AG10803 (cell line): ENCODE results near the gene DBN1.
"Not testable (repeated sequence)": the region's sequence is repeated elsewhere in the genome, so short reads cannot be mapped to it uniquely, and the experiment has no call there.

Source experiments
- DNase-seq: peaks from one replicate; pipeline ENCODE4 v3.0.0; 2010; ENCODE audit warnings: low read depth
- H3K4me3 ChIP-seq: 2 replicates; pipeline ENCODE4 v1.5.1; 2011; ENCODE audit warnings: mild to moderate bottlenecking, low read length, control low read depth
- TF ChIP-seq, protein P1 (sequence below): conservative IDR thresholded peaks from 2 replicates; pipeline ENCODE4 v1.5.1; 2011; ENCODE audit warnings: mild to moderate bottlenecking, low read length, control low read depth, inconsistent platforms

Gene DBN1

DNA sequence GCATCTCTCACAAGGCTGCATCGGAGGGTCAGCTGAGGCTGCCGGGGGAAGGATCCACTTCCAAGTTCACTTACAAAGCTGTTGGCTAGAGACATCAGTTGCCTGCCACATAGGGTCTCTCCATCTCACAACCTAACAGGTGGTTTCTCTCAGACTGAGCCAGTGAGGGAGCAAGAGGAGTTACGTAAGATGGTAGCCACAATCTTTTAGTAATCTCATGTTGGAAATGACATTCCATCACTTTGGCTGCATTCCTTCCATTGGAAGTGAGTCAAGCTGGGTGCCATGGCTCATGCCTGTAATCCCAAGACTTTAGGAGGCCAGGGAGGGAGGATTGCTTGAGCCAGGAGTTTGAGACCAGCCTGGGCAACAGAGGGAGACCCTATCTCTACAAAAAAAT is 54.4 kb downstream of the DBN1 start:
- DNase-seq = peak; percentile 79
- no peak overlapping the region for H3K4me3 ChIP-seq
- TF ChIP-seq, protein P1, sequence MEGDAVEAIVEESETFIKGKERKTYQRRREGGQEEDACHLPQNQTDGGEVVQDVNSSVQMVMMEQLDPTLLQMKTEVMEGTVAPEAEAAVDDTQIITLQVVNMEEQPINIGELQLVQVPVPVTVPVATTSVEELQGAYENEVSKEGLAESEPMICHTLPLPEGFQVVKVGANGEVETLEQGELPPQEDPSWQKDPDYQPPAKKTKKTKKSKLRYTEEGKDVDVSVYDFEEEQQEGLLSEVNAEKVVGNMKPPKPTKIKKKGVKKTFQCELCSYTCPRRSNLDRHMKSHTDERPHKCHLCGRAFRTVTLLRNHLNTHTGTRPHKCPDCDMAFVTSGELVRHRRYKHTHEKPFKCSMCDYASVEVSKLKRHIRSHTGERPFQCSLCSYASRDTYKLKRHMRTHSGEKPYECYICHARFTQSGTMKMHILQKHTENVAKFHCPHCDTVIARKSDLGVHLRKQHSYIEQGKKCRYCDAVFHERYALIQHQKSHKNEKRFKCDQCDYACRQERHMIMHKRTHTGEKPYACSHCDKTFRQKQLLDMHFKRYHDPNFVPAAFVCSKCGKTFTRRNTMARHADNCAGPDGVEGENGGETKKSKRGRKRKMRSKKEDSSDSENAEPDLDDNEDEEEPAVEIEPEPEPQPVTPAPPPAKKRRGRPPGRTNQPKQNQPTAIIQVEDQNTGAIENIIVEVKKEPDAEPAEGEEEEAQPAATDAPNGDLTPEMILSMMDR = no peak

DNA sequence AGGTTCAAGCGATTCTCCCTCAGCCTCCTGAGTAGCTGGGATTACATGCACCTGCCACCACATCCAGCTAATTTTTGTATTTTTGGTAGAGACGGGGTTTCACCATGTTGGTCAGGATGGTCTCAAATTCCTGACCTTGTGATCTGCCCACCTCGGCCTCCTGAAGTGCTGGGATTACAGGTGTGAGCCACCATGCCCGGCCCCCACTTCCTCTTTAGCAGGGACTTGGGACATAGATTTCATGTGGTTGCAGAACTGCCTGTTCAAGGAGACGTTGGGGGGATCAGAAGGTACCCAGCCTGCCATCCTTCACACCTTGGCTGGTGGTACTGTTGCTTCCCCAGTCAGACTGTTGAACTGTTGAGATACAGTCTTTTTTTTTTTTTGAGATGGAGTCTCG is 56.4 kb downstream of the DBN1 start:
- H3K4me3 ChIP-seq, DNase-seq: not testable (repeated sequence)

DNA sequence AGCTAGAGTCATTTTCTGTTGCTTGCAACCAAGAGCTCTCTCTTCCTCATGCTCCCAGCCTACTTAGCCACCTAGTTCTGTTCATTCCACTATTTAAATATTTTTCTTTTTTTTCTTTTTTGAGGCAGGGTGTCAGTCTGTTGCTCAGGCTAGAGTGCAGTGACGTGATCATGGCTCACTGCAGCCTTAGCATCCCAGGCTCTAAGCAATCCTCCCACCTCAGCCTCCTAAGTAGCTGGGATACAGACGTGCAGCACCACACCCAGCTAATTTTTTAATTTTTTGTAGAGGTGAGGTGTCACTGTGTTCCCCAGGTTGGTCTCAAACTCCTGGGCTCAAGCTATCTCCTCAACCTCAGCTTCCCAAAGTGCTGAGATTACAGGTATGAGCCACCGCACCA is 59.0 kb downstream of the DBN1 start:
- H3K4me3 ChIP-seq = no peak overlapping the region
- TF ChIP-seq, protein P1 = no peak
- no peak for DNase-seq

DNA sequence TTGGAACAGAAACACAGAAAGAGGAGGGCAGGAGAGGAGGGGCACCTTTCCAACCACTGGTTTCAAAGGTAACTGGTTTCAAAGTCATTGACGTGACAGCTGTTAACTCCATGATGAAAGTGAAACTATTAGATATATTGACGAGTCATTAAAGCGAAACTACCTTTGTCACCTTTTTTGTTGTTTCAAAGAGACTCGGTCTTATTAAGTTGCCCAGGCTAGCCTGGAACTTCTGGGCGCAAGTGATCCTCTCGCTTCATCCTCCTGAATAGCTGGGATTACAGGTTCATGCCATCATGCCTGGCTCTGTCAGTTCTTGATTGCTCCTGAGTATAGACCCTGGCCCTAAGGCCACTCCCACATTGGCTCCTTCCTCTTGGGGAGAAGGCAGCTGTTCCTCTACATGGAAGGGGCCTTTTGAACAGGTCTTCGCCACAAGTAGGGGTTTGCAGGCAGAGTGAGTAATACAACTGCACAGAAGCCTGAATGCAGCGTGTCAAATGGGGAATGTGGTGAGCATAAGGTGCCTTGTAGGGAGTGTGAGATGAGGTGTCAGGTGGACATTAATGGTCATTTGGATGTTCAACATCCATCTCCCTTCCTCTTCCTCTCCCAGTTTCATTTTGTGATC is 60.7 kb downstream of the DBN1 start:
- H3K4me3 ChIP-seq = no peak overlapping the region
- TF ChIP-seq, protein P1 = no peak
- DNase-seq = no peak

DNA sequence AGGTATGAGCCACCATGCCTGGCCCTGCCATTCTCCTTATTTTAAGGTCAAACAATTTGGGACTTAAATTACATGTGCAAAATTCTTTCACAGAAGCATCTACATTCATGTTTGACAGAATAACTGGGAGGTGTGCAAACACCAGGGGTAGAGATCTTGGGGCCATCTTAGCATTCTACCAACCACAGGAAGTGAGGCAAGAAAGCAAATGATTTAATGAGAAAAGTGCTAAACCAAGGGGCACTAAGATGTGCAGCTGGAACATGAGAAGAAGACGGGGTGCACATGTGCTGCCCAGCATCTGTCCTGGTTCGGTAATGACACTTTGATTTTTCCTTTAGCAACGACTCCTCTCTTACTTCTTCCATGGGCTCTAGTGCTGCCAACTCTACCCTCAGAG is 62.9 kb downstream of the DBN1 start:
- TF ChIP-seq, protein P1 = no peak

DNA sequence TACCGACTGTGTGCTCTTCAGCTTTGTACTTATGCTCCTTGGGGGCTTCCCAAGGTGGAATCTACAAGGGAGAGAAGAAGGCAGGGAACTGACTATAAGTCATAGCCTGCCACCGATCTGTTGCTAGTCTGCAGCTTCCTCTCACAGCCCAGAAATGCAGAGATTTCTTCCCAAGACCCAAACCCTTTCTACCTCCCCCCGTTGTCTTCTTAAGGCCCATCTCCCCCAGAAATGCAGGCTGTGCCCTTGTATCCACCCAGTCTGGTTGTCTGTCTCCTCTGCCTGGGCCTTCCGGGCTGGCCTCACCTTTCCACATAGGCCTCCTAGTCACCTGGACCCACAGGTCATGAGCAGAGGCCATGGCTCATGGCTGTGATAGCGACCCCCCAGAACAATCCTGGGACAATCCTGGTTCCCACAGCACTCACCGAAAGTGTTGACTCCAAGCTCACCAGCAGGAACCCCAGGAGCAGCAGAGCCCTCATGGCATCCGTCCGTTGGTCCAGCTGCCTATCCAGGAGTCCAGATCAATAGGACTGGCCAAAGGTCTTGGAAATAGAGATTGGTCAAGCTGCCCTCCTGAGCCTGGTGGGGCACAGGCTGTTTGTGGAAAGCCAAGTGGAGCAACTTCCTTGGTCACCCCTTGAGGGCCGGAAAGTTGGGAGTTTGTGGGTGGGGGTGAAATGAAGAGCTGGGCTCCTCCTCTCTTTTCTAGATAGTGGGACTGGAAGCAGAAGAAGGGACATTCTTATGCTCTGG is 64.2 kb downstream of the DBN1 start, which contains the start of gene F12:
Gene F12 (minus strand): TSS at position 522 of the 759 bp plus-strand sequence. CDS start 37 bp downstream, at position 485.
- DNase-seq = no peak
- TF ChIP-seq, protein P1 = no peak
- no peak within 1 kb of the TSS for H3K4me3 ChIP-seq

More for the DNA sequence above, 62.9 kb downstream of the DBN1 start:
- H3K4me3 ChIP-seq = no peak overlapping the region
- DNase-seq = no peak
